Naive B cell (primary cell): Measurements from ENCODE around the gene MGARP. TPM values are rescaled to one million over a fixed set of nuclear protein-coding genes. Genes with fewer than 3 reads are reported as not detected.

Experiments used
- ATAC-seq, 2 donors: fragments of 150-1000 bp; cut with Tn5 transposase; 2 replicates each; pipeline ENCODE4 v1.10.0; 2021; ENCODE audit warnings: low read depth in 2 of 2, mild to moderate bottlenecking in 2 of 2, moderate library complexity in 2 of 2
- DNase-seq: peaks from one replicate; pipeline ENCODE4 v3.0.0; 2022
- H3K27ac Mint-ChIP-seq, 6 donors: one replicate each; pipeline ENCODE4 v1.8.0; 2020 to 2022; ENCODE audit warnings: mild to moderate bottlenecking in 6 of 6, mixed read lengths in 6 of 6, moderate library complexity in 5 of 6, inconsistent platforms in 2 of 6
- H3K27me3 Mint-ChIP-seq, 3 donors: one replicate each; pipeline ENCODE4 v1.8.0; 2021 to 2022; ENCODE audit warnings: mixed read lengths in 3 of 3, mild to moderate bottlenecking in 1 of 3
- H3K36me3 Mint-ChIP-seq, 2 donors: one replicate each; pipeline ENCODE4 v1.8.0; 2020 to 2022; ENCODE audit warnings: mixed read lengths in 2 of 2, inconsistent platforms in 1 of 2, mild to moderate bottlenecking in 1 of 2
- H3K4me1 Mint-ChIP-seq, 3 donors: one replicate each; pipeline ENCODE4 v1.8.0; 2020 to 2022; ENCODE audit warnings: mixed read lengths in 3 of 3, inconsistent platforms in 1 of 3, mild to moderate bottlenecking in 1 of 3, moderate library complexity in 1 of 3
- H3K4me3 Mint-ChIP-seq, 8 donors: one replicate each; pipeline ENCODE4 v1.8.0; 2020 to 2022; ENCODE audit warnings: mild to moderate bottlenecking in 8 of 8, mixed read lengths in 8 of 8, moderate library complexity in 8 of 8, inconsistent platforms in 2 of 8
- H3K9me3 Mint-ChIP-seq, 7 donors: one replicate each; pipeline ENCODE4 v1.8.0; 2020 to 2022; ENCODE audit warnings: mixed read lengths in 7 of 7, mild to moderate bottlenecking in 5 of 7, inconsistent platforms in 2 of 7, moderate library complexity in 1 of 7
- polyA plus RNA-seq, 6 donors: library from polyadenylated mRNA; unstranded; fragments of 300-500 nt; fragmentation: Illumina TruSeq; gene quantifications; one replicate each; pipeline ENCODE4 v1.2.3, GENCODE V29; 2021; ENCODE audit warnings: low read depth in 6 of 6

Gene MGARP
- polyA plus RNA-seq, 6 donors from 2014 or later, result 0.24 to 1.0 (median 0.55) TPM

DNA sequence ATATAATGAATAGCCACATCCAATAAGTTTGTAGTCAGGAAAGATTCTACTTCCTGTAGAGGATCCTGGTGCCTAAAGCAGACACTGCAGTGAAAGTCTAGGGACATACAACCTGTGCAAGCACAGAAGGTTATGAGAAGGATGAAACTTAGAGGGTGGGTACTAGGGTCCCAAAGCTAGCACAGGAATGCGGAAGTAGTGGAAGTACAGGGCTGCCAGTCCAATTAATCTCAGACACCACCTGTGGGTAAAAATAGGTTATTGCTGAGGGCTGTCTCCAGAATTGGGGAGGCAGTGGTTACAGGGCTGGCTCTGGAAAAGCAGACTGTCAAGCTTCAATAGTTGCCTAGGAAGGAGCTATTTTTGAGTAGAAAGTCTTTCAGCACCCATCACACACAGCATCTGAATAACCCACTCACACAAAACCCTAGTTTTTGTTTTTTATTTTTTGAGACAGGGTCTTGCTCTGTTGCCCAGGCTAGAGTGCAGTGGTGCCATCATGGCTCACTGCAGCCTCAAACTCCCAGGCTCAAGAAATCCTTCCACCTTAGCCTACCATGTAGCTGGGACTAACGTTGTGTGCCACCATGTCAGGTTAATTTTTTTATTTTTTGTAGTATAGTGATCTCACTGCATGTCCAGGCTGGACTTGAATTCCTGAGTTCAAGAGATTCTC, 52.2 kb downstream of the MGARP start:
- Mint-ChIP-seq H3K9me3 (no peaks in the 10 kb centered on the region), H3K36me3 (no peaks in the 10 kb centered on the region), H3K4me3 (no peak overlapping the region), H3K27ac (peak overlapping the region in 1 of 6 donors; percentile 69), H3K4me1 (peaks cover 0 to 11% (median 11%) of the 10 kb centered on the region in 3 donors), H3K27me3 (no peaks in the 10 kb centered on the region)
- DNase-seq (no peak), ATAC-seq (peak; percentile 71 to 83)

DNA sequence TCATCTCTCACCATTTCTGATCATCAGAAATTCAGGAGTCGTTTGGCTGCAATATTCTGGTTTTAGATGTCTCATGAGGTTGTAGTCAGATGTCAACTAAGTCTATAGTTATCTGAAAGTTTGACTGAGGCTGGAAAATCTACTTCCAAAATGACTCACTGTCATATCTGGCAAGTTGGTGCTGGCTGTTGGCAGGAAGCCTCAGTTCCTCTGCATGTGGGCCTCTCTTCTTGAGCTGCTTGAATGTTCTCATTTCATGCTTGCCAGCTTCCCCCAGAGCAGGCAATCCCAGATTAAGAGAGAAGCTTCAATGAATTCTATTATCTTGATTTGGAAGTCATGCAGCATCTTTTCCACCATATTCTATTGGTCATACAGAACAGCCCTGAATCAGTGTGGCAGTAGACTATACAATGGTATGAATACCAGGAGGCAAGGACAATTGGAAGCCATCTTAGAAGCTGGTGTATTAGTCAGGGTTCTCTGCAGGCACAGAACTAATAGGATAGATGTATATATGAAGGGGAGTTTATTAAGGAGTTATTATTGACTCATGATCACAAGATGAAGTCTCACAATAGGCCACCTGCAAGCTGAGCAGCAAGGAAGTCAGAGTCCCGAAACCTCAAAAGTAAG, 56.2 kb downstream of the MGARP start:
- DNase-seq (no peak), ATAC-seq (no peak)
- Mint-ChIP-seq H3K27me3 (no peaks in the 10 kb centered on the region), H3K9me3 (peaks cover 0 to 7% (median 0%) of the 10 kb centered on the region in 7 donors), H3K27ac (peak overlapping the region in 1 of 6 donors; percentile 21), H3K4me1 (peaks cover 9 to 11% (median 11%) of the 10 kb centered on the region in 3 donors), H3K4me3 (no peak overlapping the region), H3K36me3 (no peaks in the 10 kb centered on the region)

DNA sequence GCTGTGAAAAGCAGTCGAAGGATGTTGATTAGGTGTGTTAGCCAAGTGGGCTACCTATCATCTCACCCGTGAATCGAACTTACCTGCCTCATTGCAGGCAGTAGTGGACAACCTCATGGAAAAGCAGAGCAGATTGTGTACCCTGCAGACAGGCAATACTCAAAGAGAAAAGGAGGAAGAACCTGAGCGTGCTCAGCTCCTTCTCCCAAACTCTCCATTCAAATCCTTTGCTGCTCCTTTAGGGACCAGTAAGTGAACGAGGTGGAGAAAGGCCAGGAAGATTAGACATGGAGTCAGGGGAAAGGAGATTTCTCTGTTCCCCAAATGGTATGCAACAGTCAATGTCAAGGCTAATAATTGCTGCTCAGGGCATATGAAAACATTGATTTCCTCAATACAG, 57.8 kb downstream of the MGARP start:
- Mint-ChIP-seq H3K27me3 (no peaks in the 10 kb centered on the region), H3K4me3 (no peak overlapping the region), H3K27ac (no peak overlapping the region), H3K36me3 (no peaks in the 10 kb centered on the region), H3K9me3 (peaks cover 0 to 7% (median 0%) of the 10 kb centered on the region in 7 donors), H3K4me1 (peaks cover 6 to 9% (median 6%) of the 10 kb centered on the region in 3 donors)
- DNase-seq (no peak), ATAC-seq (no peak)

DNA sequence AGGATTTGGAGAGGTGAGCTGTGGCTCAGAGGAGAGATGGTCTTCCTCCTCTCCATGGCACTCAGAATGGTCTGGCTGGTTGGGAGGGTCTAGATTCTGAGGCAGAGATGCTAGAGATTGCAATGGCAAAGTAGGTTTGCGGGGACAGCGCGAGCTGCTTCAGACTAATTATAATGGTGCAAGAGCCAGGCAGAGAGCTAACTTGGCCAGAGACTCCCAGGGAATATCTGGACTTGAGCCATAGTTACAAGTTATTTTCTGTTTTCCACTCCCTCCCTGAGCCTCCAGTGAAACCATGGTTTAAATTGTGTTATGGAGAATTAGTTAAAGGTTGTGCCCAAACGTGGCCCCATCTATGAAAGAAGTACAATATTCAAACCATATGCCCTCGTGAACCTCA, 58.3 kb downstream of the MGARP start:
- DNase-seq, result no peak
- H3K9me3 Mint-ChIP-seq, result peaks cover 0 to 7% (median 0%) of the 10 kb centered on the region in 7 donors
- peaks cover 6 to 9% (median 6%) of the 10 kb centered on the region in 3 donors for H3K4me1 Mint-ChIP-seq
- ATAC-seq, result no peak
- H3K27ac Mint-ChIP-seq, result peak overlapping the region in 1 of 6 donors; percentile 39
- no peak overlapping the region for H3K4me3 Mint-ChIP-seq
- H3K27me3 Mint-ChIP-seq, result no peaks in the 10 kb centered on the region
- H3K36me3 Mint-ChIP-seq, result no peaks in the 10 kb centered on the region

DNA sequence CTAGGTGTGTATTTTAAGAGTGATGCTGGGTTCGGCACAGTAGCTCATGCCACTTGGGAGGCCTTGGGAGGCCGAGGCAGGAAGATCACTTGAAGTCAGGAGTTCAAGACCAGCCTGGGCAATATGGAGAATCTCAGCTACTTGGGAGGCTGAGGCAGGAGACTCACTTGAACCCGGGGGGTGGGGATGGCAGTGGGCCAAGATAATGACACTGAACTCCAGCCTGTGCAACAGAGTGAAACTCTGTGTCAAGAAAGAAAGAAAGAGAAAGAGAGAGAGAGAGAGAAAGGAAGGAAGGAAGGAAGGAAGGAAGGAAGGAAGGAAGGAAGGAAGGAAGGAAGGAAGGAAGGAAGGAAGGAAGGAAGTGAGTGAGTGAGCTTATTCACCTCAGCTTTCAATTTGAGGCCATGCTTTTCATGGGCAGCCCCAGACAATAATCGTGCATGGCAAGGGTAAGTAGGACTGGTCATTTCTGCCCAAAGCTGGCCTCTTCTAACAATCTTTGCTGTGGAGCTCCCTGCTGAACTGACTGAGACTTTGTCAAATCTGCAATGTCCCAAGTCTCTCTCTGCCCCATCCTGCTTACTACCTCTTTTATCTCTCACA, 60.5 kb downstream of the MGARP start:
- Mint-ChIP-seq H3K27me3 (no peaks in the 10 kb centered on the region), H3K4me1 (peaks cover 9 to 13% (median 13%) of the 10 kb centered on the region in 3 donors), H3K36me3 (no peaks in the 10 kb centered on the region), H3K9me3 (peaks cover 0 to 7% (median 0%) of the 10 kb centered on the region in 7 donors), H3K4me3 (peak overlapping the region in 1 of 8 donors; percentile 55), H3K27ac (peak overlapping the region in 3 of 6 donors; percentile 59 to 80 (median 79))
- ATAC-seq (no peak), DNase-seq (no peak)

Other genes starting within 250 kb of the MGARP start
- gene ELF2, start 103.0 kb downstream of the MGARP start, polyA plus RNA-seq, result 10 to 100 TPM; 40.5 to 56.7 (median 45.9) TPM
- 10 to 100 TPM; 22.5 to 57.4 (median 53.4) TPM for gene NAA15, start 21.3 kb upstream of the MGARP start, polyA plus RNA-seq
- 100 to 1,000 TPM in 5 of 6 donors, 10 to 100 TPM in 1; 94.9 to 165 (median 123) TPM for gene NDUFC1, start 22.3 kb upstream of the MGARP start, polyA plus RNA-seq
- 10 to 100 TPM in 5 of 6 donors, 1 to 10 TPM in 1; 7.8 to 15.3 (median 12.8) TPM for gene RAB33B, start 173.9 kb upstream of the MGARP start, polyA plus RNA-seq